HG03066 (cell line): ENCODE data around the gene ALG12.

Experiments used
- ATAC-seq: cut with Tn5 transposase; IDR thresholded peaks from one replicate; pipeline ENCODE4 v1.9.1; 2021; ENCODE audit warnings: low read depth; ENCODE audit not compliant: unreplicated experiment

The ALG12 gene

DNA sequence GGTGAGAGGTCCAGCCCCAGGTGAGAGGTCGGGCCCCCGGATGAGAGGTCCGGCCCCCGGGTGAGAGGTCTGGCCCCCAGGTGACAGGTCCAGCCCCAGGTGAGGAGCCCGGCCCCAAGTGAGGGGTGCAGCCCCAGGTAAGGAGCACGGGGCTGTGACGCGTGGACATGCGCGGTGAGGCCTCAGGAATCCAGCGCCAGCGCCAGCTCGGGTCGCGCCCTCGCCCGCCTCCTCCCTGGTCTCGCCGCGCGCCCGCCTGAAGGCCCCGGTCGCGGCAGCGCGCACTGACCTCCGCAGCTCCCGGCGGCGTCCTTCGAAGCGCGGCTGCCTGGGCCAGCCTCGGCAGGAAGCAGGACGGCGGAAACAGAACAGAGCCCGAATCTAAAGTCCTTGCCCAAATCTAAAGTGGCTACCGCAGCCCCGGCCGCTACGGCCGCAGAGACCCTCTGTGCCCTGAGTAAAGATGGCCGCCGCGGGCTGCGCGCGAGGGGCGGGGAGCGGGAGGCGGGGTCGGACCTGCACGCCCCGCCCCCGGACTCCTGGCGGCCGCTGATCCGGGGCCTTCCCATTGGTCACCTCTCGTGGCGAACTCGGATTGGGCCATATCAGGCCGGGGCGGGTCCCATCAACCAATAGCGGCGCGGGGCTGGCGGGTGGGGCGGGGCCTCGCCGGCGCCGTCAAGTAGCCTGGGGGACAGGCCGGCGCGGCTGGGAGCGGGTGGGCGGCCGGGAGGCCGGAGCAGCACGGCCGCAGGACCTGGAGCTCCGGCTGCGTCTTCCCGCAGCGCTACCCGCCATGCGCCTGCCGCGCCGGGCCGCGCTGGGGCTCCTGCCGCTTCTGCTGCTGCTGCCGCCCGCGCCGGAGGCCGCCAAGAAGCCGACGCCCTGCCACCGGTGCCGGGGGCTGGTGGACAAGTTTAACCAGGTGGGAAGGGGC is at the start of gene ALG12, which contains the start of gene CRELD2:
Gene ALG12 (minus strand): TSS at position 465 of the 937 bp plus-strand sequence. CDS start 4,673 bp downstream, outside the sequence.
Gene CRELD2 (plus strand): TSS at position 661 of the 937 bp plus-strand sequence. CDS start 136 bp downstream, at position 797.
- ATAC-seq: peak; percentile 83

GRCh38 chr22:49967706-49968208 is 49.5 kb upstream of the ALG12 start:
- no peak for ATAC-seq

DNA sequence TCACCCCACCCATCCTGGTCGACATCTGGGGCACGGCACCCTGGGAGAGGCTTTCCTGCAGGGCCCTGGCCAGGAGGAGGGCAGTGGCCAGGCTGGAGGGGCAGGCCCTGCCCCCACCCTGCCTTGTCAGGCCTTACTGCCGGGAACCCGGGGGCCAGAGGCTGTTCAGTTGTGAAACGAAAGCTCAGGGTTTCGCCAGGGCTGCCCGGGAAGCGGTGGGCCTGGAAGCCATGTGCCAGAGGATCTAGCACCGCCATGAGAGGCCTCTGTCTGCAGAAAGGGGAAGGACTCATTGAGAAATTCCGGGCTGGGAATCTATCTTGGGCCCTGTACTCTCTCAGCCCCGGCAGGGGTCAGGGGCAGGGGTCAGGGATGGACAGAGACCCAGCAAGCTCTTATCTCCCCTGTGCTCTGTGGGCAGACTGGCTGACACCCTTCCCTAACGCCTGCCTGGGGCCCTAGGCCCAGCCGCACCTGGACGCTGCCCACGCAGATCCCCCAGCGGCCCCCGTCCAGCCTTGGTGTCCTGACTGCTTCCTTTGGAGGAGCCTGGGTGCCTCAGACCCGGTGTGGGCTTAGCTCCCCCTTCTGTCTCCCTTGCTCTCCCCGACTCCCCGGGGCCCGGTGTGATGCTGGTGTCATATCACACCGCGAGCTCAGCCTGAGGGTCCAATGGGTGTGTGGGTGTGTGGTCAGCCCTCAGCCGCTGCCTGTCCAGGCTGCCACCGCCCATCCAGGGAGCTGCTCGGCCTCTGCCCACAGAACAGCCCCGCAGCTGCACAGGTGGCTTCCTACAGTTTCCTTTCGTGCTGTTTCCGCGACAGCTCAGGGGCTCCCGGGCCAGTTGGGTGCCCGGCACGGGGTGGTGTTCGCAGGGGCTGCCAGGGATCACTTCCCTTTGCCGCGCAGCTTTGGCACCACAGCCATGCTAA is 48.8 kb upstream of the ALG12 start:
- ATAC-seq: no peak

- no peak for ATAC-seq
Measured at GRCh38 chr22:49966041-49966773, 48.0 kb upstream of the ALG12 start.

DNA sequence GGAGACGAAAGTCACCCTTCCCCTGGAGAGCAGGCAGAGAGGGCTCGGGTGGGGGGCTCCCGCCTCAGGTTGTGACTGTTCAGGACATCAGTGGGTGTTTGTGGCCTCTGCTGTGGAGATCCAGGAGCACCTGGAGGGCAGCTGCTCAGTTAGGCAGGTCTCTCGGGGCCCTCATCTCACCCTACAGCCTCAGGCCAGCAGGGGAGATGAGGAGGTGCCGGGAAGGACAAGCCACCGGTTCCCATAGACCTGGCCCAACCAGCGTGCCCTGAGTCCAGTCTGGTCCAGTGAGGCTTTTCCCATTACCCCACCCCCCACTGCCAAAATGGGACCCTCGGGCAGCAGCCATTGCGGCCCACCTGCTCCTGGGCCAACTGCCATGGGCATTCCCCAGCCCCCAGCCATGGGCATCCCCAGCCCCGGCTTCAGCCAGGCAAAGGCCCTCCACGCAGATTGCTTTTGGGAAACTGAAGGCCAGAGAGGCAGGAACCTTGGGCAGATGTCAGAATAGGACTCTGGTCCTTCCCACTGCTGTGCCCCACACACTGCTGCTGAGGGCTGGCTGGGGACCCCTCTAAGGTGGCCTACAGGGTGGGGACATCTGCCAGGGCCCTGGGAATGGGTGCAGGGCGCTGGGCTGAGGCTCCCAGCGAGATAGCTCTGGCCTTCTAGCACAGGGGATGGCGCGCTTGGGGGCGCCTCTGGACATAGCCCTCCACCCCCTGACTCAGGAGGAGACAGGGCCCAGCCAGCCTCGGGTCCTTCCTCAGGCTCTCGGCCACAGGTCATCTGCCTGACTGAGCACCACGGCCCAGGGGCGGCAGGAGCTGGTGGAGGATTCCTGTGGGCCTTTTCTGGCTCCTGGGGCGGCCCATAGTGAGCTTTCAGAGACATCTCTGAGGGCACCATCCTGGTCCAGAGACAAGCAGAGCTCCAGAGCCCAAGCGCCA is 47.1 kb upstream of the ALG12 start:
- no peak for ATAC-seq

GRCh38 chr22:49964136-49965090 is 46.2 kb upstream of the ALG12 start:
- ATAC-seq: no peak

DNA sequence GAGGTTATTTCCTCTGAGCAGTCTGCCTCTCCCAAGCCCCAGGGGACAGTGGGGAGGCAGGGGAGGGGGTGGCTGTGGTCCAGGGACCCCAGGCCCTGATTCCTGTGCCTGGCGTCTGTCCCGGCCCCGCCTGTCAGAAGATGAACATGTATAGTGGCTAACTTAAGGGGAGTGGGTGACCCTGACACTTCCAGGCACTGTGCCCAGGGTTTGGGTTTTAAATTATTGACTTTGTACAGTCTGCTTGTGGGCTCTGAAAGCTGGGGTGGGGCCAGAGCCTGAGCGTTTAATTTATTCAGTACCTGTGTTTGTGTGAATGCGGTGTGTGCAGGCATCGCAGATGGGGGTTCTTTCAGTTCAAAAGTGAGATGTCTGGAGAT is 45.4 kb upstream of the ALG12 start:
- no peak for ATAC-seq

- ATAC-seq: no peak
Measured at GRCh38 chr22:49962751-49963646, 44.8 kb upstream of the ALG12 start.

GRCh38 chr22:49962012-49962750 is 43.9 kb upstream of the ALG12 start:
- no peak for ATAC-seq

DNA sequence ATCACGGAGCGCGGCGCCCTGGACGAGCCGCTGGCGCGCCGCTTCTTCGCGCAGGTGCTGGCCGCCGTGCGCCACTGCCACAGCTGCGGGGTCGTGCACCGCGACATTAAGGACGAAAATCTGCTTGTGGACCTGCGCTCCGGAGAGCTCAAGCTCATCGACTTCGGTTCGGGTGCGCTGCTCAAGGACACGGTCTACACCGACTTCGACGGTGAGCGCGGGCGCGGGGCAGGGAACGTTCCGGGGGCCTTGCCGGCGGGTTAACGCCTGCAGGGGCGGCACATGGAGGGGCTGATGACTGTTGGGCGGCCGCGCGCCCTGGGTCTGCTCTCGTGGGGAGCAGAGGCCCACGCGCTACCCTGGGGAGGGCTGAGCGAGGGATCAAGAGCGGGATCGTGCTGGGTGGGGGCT is 43.4 kb upstream of the ALG12 start:
- ATAC-seq: no peak

- no peak for ATAC-seq
Measured at GRCh38 chr22:49961005-49961600, 42.9 kb upstream of the ALG12 start.

GRCh38 chr22:49960159-49961004 is 42.1 kb upstream of the ALG12 start, which contains the start of gene PIM3:
Gene PIM3, plus strand, starts transcription at chr22:49960772. Its CDS starts 176 bp downstream, at chr22:49960948.
- peak; percentile 55 for ATAC-seq

- ATAC-seq: peak; percentile 5
Measured at GRCh38 chr22:49959782-49960158, 41.5 kb upstream of the ALG12 start.

DNA sequence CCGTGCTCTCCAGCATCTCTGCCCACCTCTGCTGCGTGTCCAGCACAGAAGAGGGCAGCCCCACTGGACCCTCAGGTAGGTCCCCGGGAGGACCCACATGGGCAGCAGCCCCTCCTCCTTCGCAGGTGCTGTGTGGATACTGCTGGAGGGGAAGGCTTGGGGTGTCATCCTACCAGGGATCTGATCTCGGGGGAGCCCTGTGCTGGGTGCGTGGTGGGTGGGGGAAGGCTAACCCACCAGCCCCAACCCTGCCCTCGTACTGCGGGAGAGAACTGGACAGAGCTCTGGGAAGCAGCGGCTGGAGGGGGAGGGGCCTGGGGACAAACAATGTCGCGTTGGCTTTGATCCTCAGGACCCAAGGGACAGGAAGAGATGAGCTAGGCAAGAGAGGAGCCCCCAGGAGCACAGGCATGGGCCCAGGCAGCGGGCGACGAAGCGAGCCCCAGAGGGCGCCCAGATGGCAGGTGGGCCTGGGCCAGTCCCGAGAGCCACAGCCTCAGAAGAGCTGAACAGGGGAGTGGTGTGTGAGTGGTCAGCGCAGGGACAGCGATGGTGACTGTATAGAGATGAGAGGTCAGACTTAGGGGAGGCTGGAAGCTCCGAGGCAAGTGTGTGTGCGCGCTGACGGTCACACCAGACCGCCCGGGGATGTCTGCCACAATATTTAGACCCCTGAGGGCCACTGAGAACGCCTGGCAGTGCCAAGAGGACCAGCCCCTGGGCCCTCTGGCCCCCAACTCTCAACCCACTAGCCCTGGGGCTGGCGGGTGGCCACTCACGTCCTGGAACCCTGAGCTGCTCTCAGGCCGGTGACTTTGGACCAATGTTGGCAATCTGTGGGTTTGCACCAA is 40.9 kb upstream of the ALG12 start:
- ATAC-seq: no peak
